Muscle of back (tissue), 11 donors: ENCODE results near the gene RPN1. TPM values are rescaled to one million over a fixed set of nuclear protein-coding genes. Genes with fewer than 3 reads are reported as not detected.
A peak's percentile ranks its signal among the peaks of the same experiment; 100 is the strongest.

Experiments
- DNase-seq, 3 donors: peaks; one replicate each; pipeline versions ENCODE4 v3.0.0 to v3.0.0-alpha.2; 2013
- polyA plus RNA-seq, 10 donors: library from polyadenylated mRNA; unstranded; fragments of 120-200 nt; gene quantifications; one replicate each; pipeline ENCODE4 v1.2.1, GENCODE V29; 2013; ENCODE audit not compliant: insufficient read length in 10 of 10

Gene RPN1
- polyA plus RNA-seq, 10 donors = 91.4 to 140 (median 108) TPM

GRCh38 chr3:128585189-128585588 lies 65.4 kb downstream of the RPN1 start:
- no peak for DNase-seq

- peak; percentile 34 to 64 (median 35) for DNase-seq
These were observed 66.1 kb downstream of the RPN1 start for GRCh38 chr3:128584412-128585020.

- no peak for DNase-seq
These were observed 69.1 kb downstream of the RPN1 start for GRCh38 chr3:128581566-128581965.

- DNase-seq = no peak
These were observed 70.7 kb downstream of the RPN1 start for GRCh38 chr3:128579927-128580326.

GRCh38 chr3:128578346-128578745 lies 72.3 kb downstream of the RPN1 start:
- no peak for DNase-seq

- DNase-seq = no peak
These were observed 72.9 kb downstream of the RPN1 start for GRCh38 chr3:128577711-128578110.

GRCh38 chr3:128576290-128576689 lies 74.3 kb downstream of the RPN1 start:
- DNase-seq = no peak

GRCh38 chr3:128575777-128576176 lies 74.8 kb downstream of the RPN1 start:
- DNase-seq = no peak

- DNase-seq = no peak
These were observed 76.9 kb downstream of the RPN1 start for GRCh38 chr3:128573707-128574162.

GRCh38 chr3:128573160-128573559 lies 77.5 kb downstream of the RPN1 start:
- DNase-seq = no peak

GRCh38 chr3:128572644-128573105 lies 77.9 kb downstream of the RPN1 start:
- no peak for DNase-seq

- no peak for DNase-seq
These were observed 78.6 kb downstream of the RPN1 start for GRCh38 chr3:128572013-128572412.

Other genes starting within 250 kb of the RPN1 start
- gene DNAJB8, start 183.9 kb downstream of the RPN1 start, polyA plus RNA-seq = not detected
- 1 to 10 TPM; 2.1 to 4.8 (median 3.3) TPM for gene GATA2, start 157.6 kb downstream of the RPN1 start, polyA plus RNA-seq
- gene RAB7A, start 75.4 kb upstream of the RPN1 start, polyA plus RNA-seq = 100 to 1,000 TPM; 134 to 184 (median 145) TPM
- gene ACAD9, start 228.8 kb upstream of the RPN1 start, polyA plus RNA-seq = 10 to 100 TPM; 20.7 to 31.3 (median 26.3) TPM